Neural cell (in vitro differentiated cells): Measurements from ENCODE around the gene ACAD10. TPM values are rescaled to one million over a fixed set of nuclear protein-coding genes. Genes with fewer than 3 reads are reported as not detected.

Source experiments
- H2AFZ ChIP-seq: fragments of 200-600, 300-800 bp; sonication (generic), shearing (Covaris generic); 2 replicates; pipeline ENCODE4 v1.6.0; 2014; ENCODE audit warnings: low read depth, mild to moderate bottlenecking, antibody characterized with exemption, low read length, moderate library complexity
- H3F3A ChIP-seq: fragments of 200-600 bp; shearing (Covaris generic); 2 replicates; pipeline ENCODE4 v1.6.1; 2016; ENCODE audit warnings: mild to moderate bottlenecking, moderate library complexity, mixed read lengths, antibody characterized with exemption, low read length; ENCODE audit not compliant: insufficient read depth, poor library complexity, severe bottlenecking
- H3K27ac ChIP-seq: fragments of 200-600, 300-800 bp; sonication (generic), shearing (Covaris generic); 2 replicates; pipeline ENCODE4 v1.5.1; 2014; ENCODE audit warnings: mild to moderate bottlenecking, low read length, moderate library complexity
- H3K27me3 ChIP-seq: fragments of 300-800, 200-600 bp; sonication (generic), shearing (Covaris generic); 2 replicates; pipeline ENCODE4 v1.6.0; 2014; ENCODE audit warnings: mild to moderate bottlenecking, low read depth, low read length, moderate library complexity; ENCODE audit not compliant: insufficient read depth
- H3K36me3 ChIP-seq: fragments of 300-800, 200-600 bp; sonication (generic), shearing (Covaris generic); 2 replicates; pipeline ENCODE4 v1.5.1; 2014; ENCODE audit warnings: mild to moderate bottlenecking, antibody characterized with exemption, low read length, moderate library complexity; ENCODE audit not compliant: insufficient read depth
- H3K4me2 ChIP-seq: fragments of 300-800, 200-600 bp; sonication (generic), shearing (Covaris generic); 2 replicates; pipeline ENCODE4 v1.6.0; 2014; ENCODE audit warnings: mild to moderate bottlenecking, low read length
- H3K4me3 ChIP-seq: fragments of 300-800, 200-600 bp; sonication (generic), shearing (Covaris generic); 2 replicates; pipeline ENCODE4 v1.5.1; 2014; ENCODE audit warnings: mild to moderate bottlenecking, low read length, moderate library complexity
- H3K79me2 ChIP-seq: fragments of 200-600 bp; shearing (Covaris generic); replicated peaks from 2 replicates; pipeline ENCODE4 v1.6.0; 2014; ENCODE audit warnings: mild to moderate bottlenecking, low read length, moderate library complexity; ENCODE audit not compliant: insufficient read depth
- H3K9ac ChIP-seq: fragments of 300-800, 200-600 bp; sonication (generic), shearing (Covaris generic); 2 replicates; pipeline ENCODE4 v1.6.1; 2016; ENCODE audit warnings: mild to moderate bottlenecking, low read length, mixed read lengths
- H3K9me2 ChIP-seq: fragments of 200-600 bp; shearing (Covaris generic); 2 replicates; pipeline ENCODE4 v1.6.1; 2016; ENCODE audit warnings: mild to moderate bottlenecking, low read length, mixed read lengths; ENCODE audit not compliant: insufficient read depth
- H3K9me3 ChIP-seq: fragments of 200-600, 300-800 bp; sonication (generic), shearing (Covaris generic); 2 replicates; pipeline ENCODE4 v1.6.1; 2016; ENCODE audit warnings: mild to moderate bottlenecking, mixed run types, low read length, moderate library complexity, mixed read lengths
- H4K20me1 ChIP-seq: fragments of 200-600 bp; shearing (Covaris generic); 2 replicates; pipeline ENCODE4 v1.6.1; 2016; ENCODE audit warnings: mild to moderate bottlenecking, mixed run types; ENCODE audit not compliant: insufficient read depth
- EP300 ChIP-seq: fragments of 450-650 bp; conservative IDR thresholded peaks from 2 replicates; pipeline ENCODE4 v1.6.1; 2014; ENCODE audit warnings: antibody characterized with exemption, mild to moderate bottlenecking, moderate library complexity; ENCODE audit not compliant: poor library complexity, severe bottlenecking
- EZH2 ChIP-seq: fragments of 200-600, 300-800 bp; shearing (Covaris generic), sonication (generic); IDR thresholded peaks from 2 replicates; pipeline ENCODE4 v1.6.1; 2014; ENCODE audit warnings: antibody characterized with exemption, low read length, borderline replicate concordance, mild to moderate bottlenecking; ENCODE audit not compliant: insufficient read depth, poor library complexity, severe bottlenecking
- MXI1 ChIP-seq: fragments of 450-650 bp; conservative IDR thresholded peaks from 2 replicates; pipeline ENCODE4 v1.6.1; 2014; ENCODE audit warnings: antibody characterized with exemption, mild to moderate bottlenecking; ENCODE audit not compliant: poor library complexity, severe bottlenecking
- POLR2AphosphoS5 ChIP-seq: IDR thresholded peaks from 2 replicates; pipeline ENCODE4 v1.6.1; 2012
- RAD21 ChIP-seq: fragments of 450-650 bp; conservative IDR thresholded peaks from 2 replicates; pipeline ENCODE4 v1.6.1; 2014; ENCODE audit warnings: antibody characterized with exemption, mild to moderate bottlenecking, moderate library complexity
- REST ChIP-seq: IDR thresholded peaks from 2 replicates; pipeline ENCODE4 v1.6.1; 2012; ENCODE audit warnings: borderline replicate concordance
- SMC3 ChIP-seq: fragments of 450-650 bp; conservative IDR thresholded peaks from 2 replicates; pipeline ENCODE4 v1.6.1; 2014; ENCODE audit warnings: antibody characterized with exemption, mild to moderate bottlenecking, moderate library complexity; ENCODE audit not compliant: poor library complexity
- TAF1 ChIP-seq: IDR thresholded peaks from 2 replicates; pipeline ENCODE4 v1.6.1; 2012; ENCODE audit warnings: low read depth
- polyA plus RNA-seq: library from polyadenylated mRNA; depleted of rRNA; stranded (reverse); fragments of >200 nt; gene quantifications from 2 replicates; pipeline ENCODE4 v1.2.3, GENCODE V29; 2014
- TF ChIP-seq, protein P1 (sequence below): fragments of 450-650 bp; IDR thresholded peaks from 2 replicates; pipeline ENCODE4 v1.5.1; 2014; ENCODE audit warnings: antibody characterized with exemption, mild to moderate bottlenecking, moderate library complexity; ENCODE audit not compliant: poor library complexity, severe bottlenecking

Gene ACAD10
- polyA plus RNA-seq, 1 donor from 2014 or later: 25.7 TPM

GRCh38 chr12:111656016-111656415 lies 29.8 kb upstream of the ACAD10 start:
- H3K9me3 ChIP-seq: no peaks in the 10 kb centered on the region
- no peak overlapping the region for H3K4me3 ChIP-seq
- H3K79me2 ChIP-seq: no peaks in the 10 kb centered on the region
- no peaks in the 10 kb centered on the region for H3F3A ChIP-seq
- H3K27me3 ChIP-seq: no peaks in the 10 kb centered on the region
- no peak overlapping the region for H3K27ac ChIP-seq
- no peaks in the 10 kb centered on the region for H4K20me1 ChIP-seq
- peaks cover 4% of the 10 kb centered on the region for H3K36me3 ChIP-seq
- no peaks in the 10 kb centered on the region for H3K9me2 ChIP-seq
- no peak overlapping the region for H3K9ac ChIP-seq
- H3K4me2 ChIP-seq: no peak overlapping the region
- TF ChIP-seq REST: no peak
- TF ChIP-seq EZH2: no peak
- no peak for TF ChIP-seq POLR2AphosphoS5
- no peak for TF ChIP-seq TAF1
- no peak for TF ChIP-seq MXI1
- TF ChIP-seq SMC3: no peak
- no peak for TF ChIP-seq EP300
- TF ChIP-seq RAD21: no peak
- TF ChIP-seq, protein P1, sequence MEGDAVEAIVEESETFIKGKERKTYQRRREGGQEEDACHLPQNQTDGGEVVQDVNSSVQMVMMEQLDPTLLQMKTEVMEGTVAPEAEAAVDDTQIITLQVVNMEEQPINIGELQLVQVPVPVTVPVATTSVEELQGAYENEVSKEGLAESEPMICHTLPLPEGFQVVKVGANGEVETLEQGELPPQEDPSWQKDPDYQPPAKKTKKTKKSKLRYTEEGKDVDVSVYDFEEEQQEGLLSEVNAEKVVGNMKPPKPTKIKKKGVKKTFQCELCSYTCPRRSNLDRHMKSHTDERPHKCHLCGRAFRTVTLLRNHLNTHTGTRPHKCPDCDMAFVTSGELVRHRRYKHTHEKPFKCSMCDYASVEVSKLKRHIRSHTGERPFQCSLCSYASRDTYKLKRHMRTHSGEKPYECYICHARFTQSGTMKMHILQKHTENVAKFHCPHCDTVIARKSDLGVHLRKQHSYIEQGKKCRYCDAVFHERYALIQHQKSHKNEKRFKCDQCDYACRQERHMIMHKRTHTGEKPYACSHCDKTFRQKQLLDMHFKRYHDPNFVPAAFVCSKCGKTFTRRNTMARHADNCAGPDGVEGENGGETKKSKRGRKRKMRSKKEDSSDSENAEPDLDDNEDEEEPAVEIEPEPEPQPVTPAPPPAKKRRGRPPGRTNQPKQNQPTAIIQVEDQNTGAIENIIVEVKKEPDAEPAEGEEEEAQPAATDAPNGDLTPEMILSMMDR: no peak
- no peak overlapping the region for H2AFZ ChIP-seq

DNA sequence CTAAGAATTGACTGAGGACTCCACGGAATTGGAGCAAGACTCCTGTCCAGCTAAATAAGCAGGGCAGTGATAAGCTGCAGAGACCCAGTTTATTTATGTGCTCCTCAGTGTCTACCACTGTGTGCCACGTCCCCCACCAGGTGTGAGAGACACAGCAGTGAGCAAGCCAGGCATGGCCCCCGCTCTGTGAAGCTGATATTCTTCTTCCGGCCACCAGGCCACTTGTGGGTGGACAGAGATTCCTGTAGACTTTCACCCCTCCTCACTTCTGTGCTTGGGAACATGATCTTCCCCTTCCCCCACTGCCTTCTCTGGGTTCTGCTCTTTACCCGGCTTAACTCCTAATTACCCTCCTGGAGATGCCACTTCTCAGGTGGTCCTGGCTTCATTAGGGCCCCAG lies 21.4 kb upstream of the ACAD10 start:
- TF ChIP-seq EP300 (no peak), MXI1 (no peak), REST (no peak), SMC3 (no peak), RAD21 (no peak), POLR2AphosphoS5 (no peak), EZH2 (no peak), TAF1 (no peak)
- TF ChIP-seq, protein P1: no peak
- Histone ChIP-seq H4K20me1 (no peaks in the 10 kb centered on the region), H3K79me2 (no peaks in the 10 kb centered on the region), H3F3A (no peaks in the 10 kb centered on the region), H3K9ac (no peak overlapping the region), H3K4me2 (no peak overlapping the region), H3K27ac (no peak overlapping the region), H3K9me2 (no peaks in the 10 kb centered on the region), H2AFZ (no peak overlapping the region), H3K4me3 (no peak overlapping the region), H3K36me3 (no peaks in the 10 kb centered on the region), H3K9me3 (no peaks in the 10 kb centered on the region), H3K27me3 (no peaks in the 10 kb centered on the region)
